Measurements from ENCODE around the gene ECEL1. TPM values are rescaled to one million over a fixed set of nuclear protein-coding genes. Genes with fewer than 3 reads are reported as not detected.

Gene ECEL1
- polyA plus RNA-seq, 3 donors = 0.56 to 1.3 (median 0.68) TPM

- H3K27ac ChIP-seq (ENCODE audit: low read depth, low read length) = no peak overlapping the region
- 1 to 2% (median 2%) methylated on average over 56 to 75 of the region's 75 CpGs for WGBS, 3 donors
These were observed 36.3 kb upstream of the ECEL1 start for GRCh38 chr2:232523682-232524597.

GRCh38 chr2:232523402-232523681, 35.7 kb upstream of the ECEL1 start:
- 12 to 21% (median 13%) methylated on average over 14 to 16 of the region's 16 CpGs for WGBS, 3 donors

DNA sequence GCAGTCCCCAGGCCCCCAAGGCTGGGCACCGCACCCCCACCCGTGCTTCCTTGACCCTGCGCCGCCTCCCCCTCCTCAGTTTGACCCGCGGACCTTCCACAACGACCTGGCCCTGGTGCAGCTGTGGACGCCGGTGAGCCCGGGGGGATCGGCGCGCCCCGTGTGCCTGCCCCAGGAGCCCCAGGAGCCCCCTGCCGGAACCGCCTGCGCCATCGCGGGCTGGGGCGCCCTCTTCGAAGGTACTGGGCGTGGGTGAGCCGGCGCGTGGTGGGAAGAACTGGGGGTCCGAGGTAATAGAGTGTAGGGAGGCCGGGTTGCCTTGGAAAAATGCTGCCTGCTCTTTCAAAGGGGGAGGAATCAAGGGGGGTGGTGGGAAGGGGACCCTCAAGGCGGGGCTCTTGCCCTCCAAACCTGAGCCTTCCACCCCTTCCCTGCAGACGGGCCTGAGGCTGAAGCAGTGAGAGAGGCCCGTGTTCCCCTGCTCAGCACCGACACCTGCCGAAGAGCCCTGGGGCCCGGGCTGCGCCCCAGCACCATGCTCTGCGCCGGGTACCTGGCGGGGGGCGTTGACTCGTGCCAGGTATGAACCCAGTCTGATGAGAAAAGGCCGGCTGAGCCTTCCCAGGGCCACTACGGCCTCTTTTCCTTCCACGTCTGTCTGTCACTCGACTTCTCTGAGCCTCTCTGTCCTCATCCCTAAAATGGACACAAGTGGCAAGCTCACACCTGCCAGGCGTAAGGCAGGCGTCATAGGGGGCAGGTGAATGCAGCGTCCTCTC, 35.2 kb upstream of the ECEL1 start:
- 16 to 21% (median 19%) methylated on average over 41 to 46 of the region's 46 CpGs for WGBS, 3 donors
- H3K27ac ChIP-seq (ENCODE audit: low read depth, low read length) = no peak overlapping the region

More at GRCh38 chr2:232523402-232523681, 35.7 kb upstream of the ECEL1 start:
- H3K27ac ChIP-seq (ENCODE audit: low read depth, low read length) = no peak overlapping the region

DNA sequence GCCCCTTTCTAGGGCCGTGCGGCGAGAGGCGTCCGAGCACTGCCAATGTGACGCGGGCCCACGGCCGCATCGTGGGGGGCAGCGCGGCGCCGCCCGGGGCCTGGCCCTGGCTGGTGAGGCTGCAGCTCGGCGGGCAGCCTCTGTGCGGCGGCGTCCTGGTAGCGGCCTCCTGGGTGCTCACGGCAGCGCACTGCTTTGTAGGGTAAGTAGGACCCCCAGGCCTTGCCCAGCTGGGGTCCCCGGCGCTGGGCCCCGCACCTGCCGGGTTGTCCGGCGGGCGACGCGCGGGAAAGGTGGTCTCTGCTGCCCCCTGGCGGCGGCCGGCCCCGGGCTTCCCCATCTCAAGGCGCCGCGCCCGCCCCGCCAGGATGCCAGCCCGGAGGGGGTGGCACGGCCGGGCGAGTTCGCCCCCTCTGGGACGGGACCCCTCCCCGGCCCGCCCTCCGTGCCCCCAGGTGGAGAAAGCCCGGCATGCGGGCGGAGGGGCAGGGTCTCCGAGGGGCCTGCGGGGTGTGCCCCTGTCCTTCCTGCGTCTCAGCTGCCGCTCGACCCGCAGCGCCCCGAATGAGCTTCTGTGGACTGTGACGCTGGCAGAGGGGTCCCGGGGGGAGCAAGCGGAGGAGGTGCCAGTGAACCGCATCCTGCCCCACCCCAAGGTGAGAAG, 34.5 kb upstream of the ECEL1 start:
- WGBS, 3 donors = 5% methylated on average over 47 to 66 of the region's 66 CpGs
- no peak overlapping the region for H3K27ac ChIP-seq (ENCODE audit: low read depth, low read length)

DNA sequence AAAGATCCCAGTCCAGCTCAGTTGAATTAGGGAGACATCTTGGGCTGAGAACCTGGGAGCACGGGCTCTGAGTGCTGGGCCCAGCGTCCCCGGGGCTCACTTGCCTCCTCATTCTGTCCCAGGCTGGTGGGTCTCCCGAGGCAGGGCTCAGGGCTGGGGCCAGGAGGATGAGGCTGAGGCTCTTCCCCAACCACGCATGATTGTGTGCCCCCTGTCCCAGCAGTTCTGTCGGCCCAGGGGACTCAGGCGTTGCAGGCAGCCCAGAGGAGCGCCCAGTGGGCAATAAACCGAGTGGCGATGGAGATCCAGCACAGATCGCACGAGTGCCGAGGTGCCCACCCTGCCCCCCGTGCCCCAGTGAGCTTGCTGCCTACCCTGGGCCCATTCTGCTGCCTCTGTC, 33.5 kb upstream of the ECEL1 start:
- H3K27ac ChIP-seq (ENCODE audit: low read depth, low read length) = no peak overlapping the region
- 85 to 89% (median 86%) methylated on average over 14 of the region's 14 CpGs for WGBS, 3 donors

DNA sequence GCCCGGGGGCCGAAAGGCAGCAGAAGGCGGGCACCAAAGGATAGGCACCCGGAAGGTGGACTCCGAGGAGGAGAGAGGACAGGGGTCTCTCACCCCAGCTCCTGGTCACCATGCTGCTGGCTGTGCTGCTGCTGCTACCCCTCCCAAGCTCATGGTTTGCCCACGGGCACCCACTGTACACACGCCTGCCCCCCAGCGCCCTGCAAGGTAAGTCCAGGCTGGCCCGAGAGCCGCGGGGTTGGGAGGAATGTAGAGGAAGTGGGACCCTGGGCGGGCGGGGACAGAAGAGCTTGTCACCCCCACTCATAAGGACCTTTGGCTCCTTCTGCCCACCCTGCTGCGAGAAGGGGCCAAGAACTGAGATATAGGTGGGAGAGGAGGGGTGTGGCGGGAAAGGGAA, 32.9 kb upstream of the ECEL1 start:
- H3K27ac ChIP-seq (ENCODE audit: low read depth, low read length) = no peak overlapping the region
- 72 to 77% (median 77%) methylated on average over 10 to 15 of the region's 15 CpGs for WGBS, 3 donors

DNA sequence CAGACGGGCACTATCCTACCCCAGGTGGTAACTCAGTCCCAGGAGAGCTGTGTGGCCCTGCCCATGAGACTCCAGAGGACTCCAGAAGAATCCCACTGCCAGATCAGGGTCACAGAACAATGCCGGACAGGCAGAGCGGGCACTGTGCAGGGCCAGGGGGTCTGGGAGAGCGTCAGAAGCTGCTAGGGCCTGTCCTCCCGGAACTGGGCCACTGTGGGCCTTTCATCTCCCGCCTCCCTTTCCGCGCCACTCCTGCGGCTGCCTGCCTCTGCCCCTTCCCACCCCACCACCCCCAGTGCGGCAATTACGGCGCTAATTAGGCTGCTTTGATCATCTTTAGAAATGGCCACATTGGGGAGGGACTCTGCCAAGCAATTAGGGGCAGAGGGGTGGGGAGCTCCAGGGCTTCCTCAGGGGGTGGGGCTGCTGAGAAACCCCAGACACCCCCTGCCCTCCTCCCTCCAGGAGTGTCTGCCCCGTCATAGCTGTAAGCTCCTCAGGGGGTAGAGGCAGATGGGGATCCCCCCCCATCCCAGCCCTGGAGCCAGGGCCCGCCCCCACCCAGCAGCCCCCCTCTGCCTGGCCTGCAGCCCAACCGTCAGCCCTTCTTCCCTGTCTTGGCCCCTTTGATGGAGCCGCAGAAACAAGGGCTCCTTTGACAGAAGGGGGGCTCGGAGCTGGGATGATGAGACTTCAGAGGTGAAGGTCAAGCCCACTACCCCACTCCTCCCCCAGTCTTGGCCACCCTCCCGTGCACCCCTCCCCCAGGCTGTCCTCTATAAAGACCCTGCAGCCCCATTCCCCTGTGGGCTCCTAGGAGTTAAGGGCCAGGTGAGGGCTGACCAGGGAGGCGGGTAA, 32.2 kb upstream of the ECEL1 start, which contains the start of gene PRSS56:
TSS of gene PRSS56 (plus strand) at position 808 of the 858 bp plus-strand sequence. CDS start 211 bp downstream, outside the sequence.
- 54 to 59% (median 57%) methylated on average over 17 to 19 of the region's 19 CpGs for WGBS, 3 donors
- H3K27ac ChIP-seq (ENCODE audit: low read depth, low read length) = no peak within 1 kb of the TSS

- 73% methylated on average over 6 of the region's 6 CpGs for WGBS, 3 donors
- no peak overlapping the region for H3K27ac ChIP-seq (ENCODE audit: low read depth, low read length)
These were observed 31.2 kb upstream of the ECEL1 start for GRCh38 chr2:232518844-232519243.

DNA sequence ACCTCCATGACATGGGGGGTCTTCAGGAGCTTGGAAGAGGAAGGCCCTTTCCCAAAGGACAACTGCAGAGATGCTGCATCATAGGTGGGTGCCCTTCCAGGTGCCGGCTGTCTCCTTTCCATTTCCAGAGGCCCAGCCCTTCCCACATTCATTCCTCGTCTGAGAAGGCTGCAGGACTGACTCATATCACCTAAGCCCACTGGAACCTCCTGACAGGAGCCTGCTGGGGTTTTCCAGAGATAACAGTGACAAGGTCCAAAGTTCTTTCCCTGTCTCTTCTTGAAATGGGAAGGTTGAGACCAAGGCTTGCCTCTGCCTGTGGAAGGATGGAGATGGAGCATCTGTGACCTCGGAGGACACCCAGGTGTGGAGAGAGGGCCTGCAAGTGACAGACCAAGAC, 28.9 kb upstream of the ECEL1 start:
- 81 to 91% (median 84%) methylated on average over 3 of the region's 3 CpGs for WGBS, 3 donors
- H3K27ac ChIP-seq (ENCODE audit: low read depth, low read length) = no peak overlapping the region

- WGBS, 3 donors = 91 to 93% (median 92%) methylated on average over 7 of the region's 7 CpGs
- no peak overlapping the region for H3K27ac ChIP-seq (ENCODE audit: low read depth, low read length)
These were observed 28.0 kb upstream of the ECEL1 start for GRCh38 chr2:232515639-232516038.

- 67 to 79% (median 79%) methylated on average over 5 of the region's 5 CpGs for WGBS, 3 donors
- no peak overlapping the region for H3K27ac ChIP-seq (ENCODE audit: low read depth, low read length)
These were observed 25.7 kb upstream of the ECEL1 start for GRCh38 chr2:232513353-232513752.

DNA sequence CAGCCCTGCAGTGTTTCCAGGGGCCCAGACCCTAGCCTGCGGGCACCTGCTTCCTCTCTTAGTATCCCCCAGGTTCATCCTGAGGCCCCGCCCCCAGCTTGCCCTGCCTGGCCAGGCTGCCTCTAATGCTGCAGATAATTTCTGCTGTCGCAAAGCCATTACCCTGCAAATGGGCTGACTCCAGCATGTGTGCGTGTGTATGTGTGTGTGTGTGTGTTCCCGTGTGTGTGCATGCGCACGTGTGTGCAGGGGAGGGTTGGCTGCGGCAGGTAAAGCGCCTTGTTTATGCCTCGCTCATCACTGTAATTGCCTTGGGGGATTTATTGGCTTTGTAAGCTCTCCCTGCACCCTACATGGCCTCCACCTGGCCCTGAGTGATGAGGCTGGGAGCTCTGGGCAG, 25.0 kb upstream of the ECEL1 start:
- WGBS, 3 donors = 69 to 76% (median 73%) methylated on average over 10 of the region's 10 CpGs
- no peak overlapping the region for H3K27ac ChIP-seq (ENCODE audit: low read depth, low read length)

DNA sequence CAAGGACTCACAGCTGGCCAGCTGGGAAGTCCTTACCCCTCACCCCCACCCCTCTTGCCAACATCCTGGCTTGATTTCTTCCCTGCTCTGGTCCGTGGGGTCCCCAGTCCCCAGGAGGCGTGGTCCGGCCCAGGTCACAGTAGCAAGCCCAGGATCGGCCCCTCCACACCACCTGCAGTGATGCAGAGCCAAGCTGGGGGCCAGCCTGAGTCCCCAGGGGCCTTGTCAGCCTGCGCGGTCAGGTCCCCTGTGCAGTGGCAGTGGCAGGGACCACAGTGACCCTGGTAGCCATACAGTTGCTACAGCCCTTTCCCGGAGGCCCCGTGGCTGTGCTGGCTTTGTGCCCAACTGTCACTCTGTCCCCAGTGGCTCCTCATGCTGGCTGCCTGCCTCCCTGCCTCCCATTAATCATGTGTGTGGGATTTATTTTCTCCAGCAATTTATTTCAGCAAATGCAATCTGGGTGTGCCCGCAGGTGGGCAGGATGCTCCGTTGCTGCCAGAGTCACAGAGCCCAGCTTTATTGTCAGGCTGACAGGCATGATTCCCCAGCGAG, 23.8 kb upstream of the ECEL1 start:
- no peak overlapping the region for H3K27ac ChIP-seq (ENCODE audit: low read depth, low read length)
- 39 to 60% (median 46%) methylated on average over 11 of the region's 11 CpGs for WGBS, 3 donors

DNA sequence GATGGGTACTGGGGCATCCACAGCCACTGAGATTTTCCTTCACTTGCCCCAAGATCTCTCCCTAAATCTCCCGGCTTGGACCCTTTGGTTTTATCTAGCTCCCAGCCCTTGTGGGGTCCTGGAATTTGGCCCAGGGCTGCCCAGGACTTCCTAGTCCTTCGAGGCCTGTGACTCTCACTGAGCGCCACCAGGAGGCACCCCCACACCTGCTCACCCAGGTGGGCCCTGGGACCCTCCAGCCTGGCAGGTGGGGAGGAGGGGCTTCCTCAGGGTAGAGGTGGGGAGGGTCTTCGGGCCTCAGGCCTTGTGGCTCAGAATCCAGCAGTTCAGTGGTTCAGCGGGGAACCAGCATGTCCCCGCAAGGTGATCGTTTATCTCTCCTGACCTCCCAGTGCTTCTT, 20.6 kb upstream of the ECEL1 start:
- no peak overlapping the region for H3K27ac ChIP-seq (ENCODE audit: low read depth, low read length)
- WGBS, 3 donors = 77 to 87% (median 84%) methylated on average over 7 of the region's 7 CpGs

DNA sequence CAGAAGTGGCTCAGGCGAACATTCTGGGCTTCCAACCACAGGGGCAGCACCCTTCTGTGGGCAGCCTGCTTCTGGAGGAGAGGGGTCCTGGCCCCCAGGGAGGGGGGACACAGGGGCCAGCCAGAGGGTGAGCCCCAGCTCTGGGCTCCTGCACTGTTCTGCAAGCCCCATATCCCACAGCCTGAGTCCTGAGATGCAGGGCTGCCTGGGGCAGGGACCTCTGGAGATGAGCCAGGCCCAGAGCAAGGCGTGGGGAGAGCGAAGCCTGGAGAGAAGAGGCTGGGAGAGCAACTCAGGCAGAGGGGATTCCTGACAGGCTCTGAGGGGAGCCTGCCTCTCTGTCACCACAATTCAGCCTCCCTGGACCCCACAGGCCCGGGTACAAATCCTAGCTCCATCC, 19.1 kb upstream of the ECEL1 start:
- WGBS, 3 donors = 65 to 76% (median 72%) methylated on average over 4 of the region's 4 CpGs

GRCh38 chr2:232505856-232506255, 18.2 kb upstream of the ECEL1 start:
- WGBS, 3 donors = 51 to 53% (median 51%) methylated on average over 10 of the region's 10 CpGs
- H3K27ac ChIP-seq (ENCODE audit: low read depth, low read length) = no peak overlapping the region

More for the DNA sequence above, 19.1 kb upstream of the ECEL1 start:
- H3K27ac ChIP-seq (ENCODE audit: low read depth, low read length) = no peak overlapping the region

- no peak overlapping the region for H3K27ac ChIP-seq (ENCODE audit: low read depth, low read length)
These were observed 16.8 kb upstream of the ECEL1 start for GRCh38 chr2:232504438-232504837.

DNA sequence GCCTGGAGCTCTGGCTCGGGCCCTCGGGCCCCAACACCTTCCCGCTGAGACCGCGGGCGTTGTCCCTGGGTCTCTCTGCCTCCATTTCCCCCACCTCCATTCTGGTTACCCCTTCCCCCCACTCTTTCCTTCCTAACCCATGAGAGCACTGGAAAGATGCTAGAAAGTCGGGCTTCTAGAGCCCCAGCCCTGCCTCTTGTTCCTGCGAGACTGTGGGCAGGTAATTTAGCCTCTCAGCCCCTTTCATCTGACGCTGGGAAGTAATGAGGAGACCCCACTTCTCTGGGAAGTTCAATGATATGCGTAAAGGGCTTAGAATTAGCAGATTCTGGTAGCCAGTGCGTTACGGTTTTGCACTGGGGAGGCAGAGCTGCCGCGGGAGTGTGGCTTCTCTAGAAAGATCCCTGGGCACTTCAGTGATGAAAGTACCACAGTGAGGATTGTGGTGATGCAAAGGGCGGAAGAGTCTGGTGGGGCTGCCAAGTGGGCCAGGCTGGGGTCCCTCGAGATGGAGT, 16.2 kb upstream of the ECEL1 start:
- 24 to 68% (median 27%) methylated on average over 16 of the region's 16 CpGs for WGBS, 3 donors
- no peak overlapping the region for H3K27ac ChIP-seq (ENCODE audit: low read depth, low read length)

More at GRCh38 chr2:232504438-232504837, 16.8 kb upstream of the ECEL1 start:
- WGBS, 3 donors = 82 to 85% (median 83%) methylated on average over 2 of the region's 2 CpGs
